Stimulated activated CD4-positive, alpha-beta T cell treated with anti-CD3 and anti-CD28 coated beads, Interleukin-12 subunit alpha, Interleukin-12 subunit beta, amount 100 ng/mL, for 48 hours (primary cell): ENCODE measurements around the gene TMPRSS6.
A peak's percentile ranks its signal among the peaks of the same experiment; 100 is the strongest.
"Not testable (repeated sequence)": the region's sequence is repeated elsewhere in the genome, so short reads cannot be mapped to it uniquely, and the experiment has no call there.

ENCODE experiments used
- DNase-seq, 3 donors: peaks; one replicate each; pipeline ENCODE4 v3.0.0-alpha.2; 2020; ENCODE audit warnings: low read depth in 2 of 3, low spot score in 1 of 3

Gene TMPRSS6

DNA sequence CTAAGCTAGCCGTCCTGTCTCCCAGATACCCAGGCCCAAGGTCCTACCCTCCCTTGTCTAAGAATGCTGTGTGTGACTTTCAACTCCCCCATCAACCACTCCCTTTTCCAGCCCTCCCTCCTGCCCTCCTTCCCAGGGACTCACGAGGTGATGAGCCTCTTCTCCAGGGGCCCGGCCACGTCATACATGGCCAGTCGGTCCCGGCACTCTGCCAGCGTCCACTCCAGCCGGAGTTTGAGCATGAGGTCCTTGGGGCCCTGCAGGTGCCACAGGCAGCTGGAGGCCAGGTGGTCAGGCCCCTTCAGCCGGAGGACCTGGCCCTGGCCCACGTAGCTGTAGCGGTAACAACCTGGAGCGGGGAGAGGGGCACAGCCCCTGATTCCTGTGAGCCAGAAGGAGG, 20.1 kb downstream of the TMPRSS6 start:
- DNase-seq = no peak

DNA sequence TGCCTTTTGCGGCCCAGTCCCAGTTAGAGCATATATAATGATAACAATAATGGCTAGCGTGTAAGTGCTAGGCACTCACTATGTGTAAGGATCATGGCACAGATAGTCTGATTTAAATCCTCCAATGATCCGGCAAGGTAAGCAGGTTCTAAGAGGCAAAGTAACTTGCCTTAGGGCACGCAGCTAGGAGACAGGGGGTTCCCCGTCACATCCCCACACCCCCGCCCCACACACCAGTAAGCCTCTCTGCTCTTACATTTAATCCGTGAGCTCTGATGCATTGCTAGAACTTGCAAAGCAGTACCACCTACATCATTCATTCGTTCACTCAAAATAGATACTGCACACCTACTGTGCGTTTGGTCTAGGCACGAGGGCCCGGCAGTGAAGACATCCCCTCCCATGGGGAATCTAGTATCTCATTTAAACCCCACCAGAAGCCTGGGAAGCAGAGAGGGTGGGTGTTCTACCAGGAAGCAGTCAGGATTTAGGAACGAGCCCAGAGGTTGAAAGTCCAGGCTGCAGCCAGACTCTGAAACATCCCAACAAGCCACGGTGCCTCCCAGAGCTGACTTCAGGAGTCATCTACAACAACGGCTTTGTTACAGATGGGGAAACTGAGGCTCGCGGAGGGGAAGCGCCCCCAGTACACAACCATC, 20.6 kb downstream of the TMPRSS6 start:
- DNase-seq = peak in 1 of 3 donors; percentile 17

DNA sequence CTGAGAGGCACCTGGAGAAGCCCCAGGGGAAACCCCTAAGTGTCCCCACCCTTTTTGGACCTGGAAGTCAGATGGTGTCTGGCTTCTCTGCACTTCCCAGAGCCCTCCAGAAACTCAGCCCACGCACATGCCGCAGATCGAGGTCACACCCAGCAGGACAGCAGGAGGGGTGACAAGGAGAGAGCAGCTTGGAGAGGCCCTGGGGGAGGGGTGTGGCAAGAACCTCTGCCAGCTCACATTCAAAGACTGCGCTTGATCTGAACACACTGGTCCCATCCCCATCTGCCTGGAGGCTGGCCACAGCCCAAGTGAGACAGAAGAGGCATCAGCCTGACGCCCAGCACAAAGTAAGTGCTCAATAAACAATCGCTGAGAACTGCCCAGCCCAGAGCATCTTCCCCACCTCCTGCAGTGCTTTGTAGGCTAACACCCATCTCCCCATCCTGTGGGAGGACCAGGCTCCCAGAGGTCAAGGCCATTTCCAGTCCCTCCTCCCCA, 21.4 kb downstream of the TMPRSS6 start:
- peak in 2 of 3 donors; percentile 31 to 38 for DNase-seq

DNA sequence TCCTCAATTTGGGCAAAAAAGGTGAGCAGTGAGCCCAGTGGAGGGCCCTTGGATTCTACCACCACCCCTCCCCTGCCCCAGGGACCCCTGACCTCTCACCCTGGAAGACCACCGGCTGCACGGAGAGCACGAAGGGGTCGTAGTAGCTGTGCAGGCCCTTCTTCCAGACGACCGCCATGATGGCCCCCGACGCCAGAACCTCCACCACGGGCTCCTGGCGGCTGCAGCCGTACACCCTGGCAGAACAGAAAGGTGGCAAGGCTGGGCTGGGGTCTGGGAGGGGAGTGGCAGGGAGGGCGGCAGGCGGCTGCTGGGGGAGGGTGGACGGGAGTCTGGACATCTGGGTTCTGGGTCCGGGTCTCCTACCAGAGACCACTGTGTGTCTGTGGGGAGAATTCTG, 23.3 kb downstream of the TMPRSS6 start:
- DNase-seq = no peak

DNA sequence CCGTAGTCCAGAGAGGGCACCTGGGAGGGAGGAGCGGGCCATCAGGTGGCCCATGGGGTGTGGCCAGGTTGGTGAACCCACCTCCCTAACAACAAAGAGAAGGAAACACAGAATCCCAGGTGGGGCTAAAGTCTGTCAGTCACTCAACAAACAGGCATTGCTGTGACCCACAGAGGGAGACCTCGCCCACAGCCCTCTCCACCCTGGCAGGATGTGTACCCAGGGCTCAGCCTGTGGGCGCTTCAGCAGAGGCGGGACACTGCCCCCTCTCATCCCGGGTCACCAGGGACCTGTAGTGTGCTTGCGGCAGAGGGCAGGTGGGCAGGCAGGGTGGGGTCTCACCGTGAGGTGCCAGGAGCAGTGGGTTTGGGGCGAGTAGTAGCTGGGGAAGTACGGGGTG, 25.1 kb downstream of the TMPRSS6 start:
- DNase-seq = no peak

DNA sequence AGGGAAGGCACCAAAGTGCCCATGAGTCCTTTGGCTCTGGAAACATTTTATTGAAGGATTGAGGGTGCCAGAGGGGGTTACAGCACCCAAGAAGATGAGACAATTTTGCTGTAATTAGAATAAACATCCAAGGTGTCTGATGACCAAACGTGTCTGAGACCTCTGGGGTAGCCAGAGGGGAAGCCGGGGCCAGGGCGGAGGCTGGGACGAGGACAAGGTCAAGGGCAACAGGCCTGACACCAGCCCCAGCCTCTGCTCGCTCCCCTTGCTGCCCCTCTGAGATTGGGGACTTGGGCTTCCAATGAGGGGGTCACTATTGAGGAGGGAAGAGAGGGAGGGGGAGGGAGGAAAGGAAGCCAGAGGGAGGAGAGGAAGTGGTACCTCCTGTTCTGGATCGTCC, 25.6 kb downstream of the TMPRSS6 start:
- no peak for DNase-seq

DNA sequence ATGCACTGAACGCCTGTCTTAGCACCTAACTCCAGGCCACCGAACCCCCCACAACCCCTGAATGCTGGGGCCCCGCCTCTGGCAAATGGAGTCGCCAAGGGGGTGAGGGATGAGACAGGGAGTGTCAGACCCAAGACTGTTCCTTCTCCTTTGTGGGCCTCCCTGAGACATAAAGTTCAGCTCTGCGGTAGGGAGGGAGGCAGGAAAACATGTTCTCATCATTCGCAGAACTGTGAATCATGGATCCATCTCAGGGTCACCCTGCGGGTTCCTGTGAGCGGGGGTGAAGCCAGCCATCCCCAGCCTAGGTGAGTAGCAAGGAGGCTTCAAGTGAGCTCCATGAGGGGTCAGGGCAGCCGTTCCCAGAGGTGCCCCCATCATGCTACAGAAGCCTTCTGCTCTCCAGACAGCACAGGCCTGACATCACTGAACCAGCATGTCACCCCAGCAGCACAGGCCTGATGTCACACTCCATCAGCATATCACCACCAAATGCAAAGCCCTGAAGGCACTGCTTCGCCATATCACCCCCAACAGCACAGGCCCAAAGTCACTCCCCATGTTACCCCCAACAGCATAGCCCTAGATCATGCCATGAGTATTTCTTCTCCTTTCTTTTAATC, 27.2 kb downstream of the TMPRSS6 start:
- DNase-seq = peak in 2 of 3 donors; percentile 39 to 45

DNA sequence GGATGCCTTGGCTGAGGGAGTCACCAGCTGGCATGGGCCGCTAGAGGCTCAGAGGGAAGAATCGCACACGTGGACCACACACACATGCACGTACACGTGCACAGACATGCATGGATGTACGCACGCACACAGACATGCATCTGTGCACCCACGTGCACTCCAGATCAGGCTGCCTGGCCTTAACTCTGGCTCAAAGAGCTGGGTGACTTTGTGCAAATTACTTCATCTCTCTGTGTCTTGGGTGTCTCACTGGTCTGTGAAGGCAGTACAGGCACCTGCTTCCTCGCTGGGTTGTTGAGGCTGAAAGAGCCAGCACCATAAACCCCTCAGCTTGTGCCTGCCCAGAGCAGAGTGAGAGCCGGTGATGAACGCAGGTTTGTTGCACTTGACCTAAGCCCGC, 28.7 kb downstream of the TMPRSS6 start:
- no peak for DNase-seq

DNA sequence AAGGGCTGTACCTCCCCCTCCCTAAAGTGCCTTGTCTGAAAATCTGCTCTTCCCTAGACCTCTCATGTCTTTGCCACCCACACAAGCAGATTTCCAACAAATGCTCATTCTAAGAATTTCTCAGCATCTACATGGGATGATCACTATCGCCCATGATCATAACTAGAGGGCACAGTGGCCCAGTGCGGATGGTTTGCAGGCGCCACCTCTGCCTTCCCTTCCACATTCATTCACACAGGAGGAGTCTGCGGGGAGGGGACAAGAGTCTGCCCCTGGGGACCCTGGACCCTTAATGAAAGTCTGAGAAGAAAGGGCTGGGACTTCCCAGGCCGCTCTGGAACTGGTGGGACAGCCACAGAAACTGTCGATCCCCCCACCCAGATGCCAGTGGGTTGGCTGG, 29.1 kb downstream of the TMPRSS6 start:
- peak in 1 of 3 donors; percentile 34 for DNase-seq

DNA sequence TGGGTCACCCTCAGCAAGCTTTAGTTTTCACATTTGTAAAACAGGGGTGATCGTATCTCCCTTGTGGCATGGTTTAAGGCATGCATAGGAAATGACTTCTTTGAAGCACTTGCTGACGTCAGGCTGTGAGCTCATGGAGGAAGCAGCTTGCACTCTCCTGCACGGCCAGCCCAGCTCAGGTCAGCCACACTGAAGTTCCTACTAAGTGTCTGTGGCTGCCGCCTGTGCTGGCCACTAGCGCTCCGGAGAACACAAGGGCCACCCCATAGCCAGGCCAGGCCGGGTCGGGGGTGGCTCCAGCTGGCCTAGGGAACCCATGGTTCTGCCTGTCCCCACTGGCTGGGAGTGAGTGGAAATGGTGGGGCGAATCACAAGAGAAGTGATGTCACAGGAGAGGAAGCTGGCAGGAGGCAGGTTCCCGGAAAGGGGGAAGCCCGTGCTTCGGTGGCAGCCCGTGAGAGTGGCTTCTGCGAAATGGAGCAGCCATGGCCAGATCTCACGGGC, 29.8 kb downstream of the TMPRSS6 start:
- peak; percentile 63 to 80 (median 63) for DNase-seq

DNA sequence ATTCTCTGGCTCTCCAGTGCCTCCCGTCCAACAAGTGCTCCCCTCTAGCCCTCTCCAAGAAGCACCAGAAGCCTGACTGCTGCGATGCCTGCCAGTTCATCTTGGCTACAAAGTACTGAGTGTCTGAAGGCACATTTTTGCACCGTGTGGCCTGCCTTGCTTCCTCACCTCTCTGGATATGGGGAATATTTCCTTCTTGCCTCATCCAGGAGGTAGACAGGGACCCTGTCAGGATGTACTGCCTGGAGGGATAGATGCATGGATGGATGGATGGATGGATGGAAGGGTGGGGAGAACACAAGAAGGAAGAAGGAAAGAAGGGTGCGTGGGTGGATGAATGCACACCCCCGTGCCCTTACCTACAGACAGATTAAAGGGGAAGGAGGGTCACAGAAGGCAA, 30.4 kb downstream of the TMPRSS6 start:
- DNase-seq = peak in 1 of 3 donors; percentile 12

DNA sequence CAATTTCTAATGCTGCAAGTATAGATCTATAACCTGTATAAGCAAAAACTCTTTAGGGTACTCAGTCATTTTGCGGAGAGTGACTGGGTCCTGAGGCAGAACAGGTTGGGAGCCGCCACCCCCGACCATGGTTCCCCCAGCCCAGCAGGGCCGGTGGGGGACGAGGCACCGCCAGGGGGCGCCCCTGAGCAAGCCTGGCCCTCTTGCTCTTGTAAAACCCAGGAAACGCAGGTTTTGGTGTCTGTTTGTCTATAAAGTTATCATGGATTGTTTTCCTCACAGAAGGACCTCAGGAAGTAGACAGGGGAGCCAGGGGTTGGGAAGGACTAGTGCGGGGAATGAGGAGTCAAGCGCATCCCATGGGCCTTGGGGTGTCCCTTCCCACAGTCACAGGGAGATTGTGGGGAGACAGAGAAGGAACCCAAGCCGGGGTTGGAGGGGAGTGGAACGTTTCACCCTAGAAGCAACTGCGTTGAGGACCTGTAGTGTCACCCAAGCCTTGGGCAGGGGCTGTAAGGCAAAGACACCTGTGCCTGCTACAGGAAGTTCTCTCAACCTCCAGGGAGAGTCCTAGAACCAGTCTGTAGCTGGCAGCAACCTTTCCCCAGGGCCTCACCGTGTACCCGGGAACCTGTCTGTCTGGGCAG, 31.6 kb downstream of the TMPRSS6 start:
- DNase-seq = peak; percentile 74 to 93 (median 83)

DNA sequence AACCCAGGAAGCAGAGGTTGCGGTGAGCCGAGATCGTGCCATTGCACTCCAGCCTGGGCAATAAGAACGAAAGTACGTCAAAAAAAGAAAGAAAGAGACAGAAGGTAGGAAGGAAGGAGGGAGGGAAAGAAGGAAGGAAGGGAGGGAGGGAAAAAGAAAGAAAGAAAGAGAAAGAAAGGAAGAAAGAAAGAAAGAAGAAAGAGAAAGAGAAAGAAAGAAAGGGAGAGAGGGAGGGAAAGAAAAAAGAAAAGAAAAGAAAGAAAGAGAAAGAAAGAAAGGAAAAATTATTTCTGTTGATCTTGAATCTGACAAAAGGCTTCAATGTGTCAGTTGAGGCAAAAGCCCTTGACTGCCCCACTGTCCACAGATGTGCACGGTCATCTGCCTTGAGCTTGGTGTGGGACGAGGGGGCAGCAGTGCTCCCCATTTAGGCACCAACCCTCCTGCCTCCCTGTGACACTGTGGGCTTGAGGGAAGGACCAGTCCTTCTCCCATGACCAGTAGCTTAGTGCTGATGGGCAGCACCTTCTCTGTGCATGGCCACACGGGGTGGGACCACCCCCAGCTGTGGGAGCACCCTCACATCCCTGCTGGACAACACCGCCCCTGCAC, 33.6 kb downstream of the TMPRSS6 start:
- DNase-seq = no peak

DNA sequence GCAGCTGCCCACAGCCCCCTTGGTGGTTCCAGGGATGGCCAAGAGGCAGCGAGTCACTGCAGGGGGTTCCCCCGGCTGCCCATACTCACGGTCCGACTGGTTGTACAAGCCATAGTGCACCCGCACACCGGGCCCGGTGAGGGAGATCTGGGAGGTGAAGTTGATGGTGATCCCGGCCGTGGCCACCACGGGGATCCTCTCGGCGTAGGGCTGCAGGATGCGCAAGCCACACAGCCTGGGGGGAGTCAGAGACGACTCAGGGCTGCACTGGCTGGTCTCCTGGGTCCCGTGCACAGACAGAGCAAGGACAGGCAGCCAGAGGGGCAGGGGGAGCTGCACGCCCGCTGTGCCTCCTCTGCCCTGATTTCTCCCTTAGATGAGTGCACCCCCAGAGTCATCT, 34.5 kb downstream of the TMPRSS6 start:
- no peak for DNase-seq

DNA sequence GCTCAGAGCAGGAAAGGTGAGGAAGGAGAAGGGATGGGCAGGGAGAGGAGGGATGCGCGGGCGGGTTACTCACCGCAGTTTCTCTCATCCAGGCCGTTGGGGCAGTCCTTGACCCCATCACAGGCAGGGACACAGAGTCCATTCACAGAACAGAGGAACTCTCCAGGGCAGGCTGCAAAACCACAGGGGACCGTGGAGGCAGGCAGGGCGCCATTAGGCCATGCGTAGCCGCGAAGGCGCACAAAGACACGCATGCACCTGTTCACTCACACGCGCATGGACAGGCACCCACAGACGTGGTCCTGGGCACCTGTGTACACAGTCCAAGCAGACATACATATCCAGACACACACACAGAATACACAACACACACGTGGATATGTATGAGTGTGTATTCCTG, 35.0 kb downstream of the TMPRSS6 start:
- DNase-seq = no peak

DNA sequence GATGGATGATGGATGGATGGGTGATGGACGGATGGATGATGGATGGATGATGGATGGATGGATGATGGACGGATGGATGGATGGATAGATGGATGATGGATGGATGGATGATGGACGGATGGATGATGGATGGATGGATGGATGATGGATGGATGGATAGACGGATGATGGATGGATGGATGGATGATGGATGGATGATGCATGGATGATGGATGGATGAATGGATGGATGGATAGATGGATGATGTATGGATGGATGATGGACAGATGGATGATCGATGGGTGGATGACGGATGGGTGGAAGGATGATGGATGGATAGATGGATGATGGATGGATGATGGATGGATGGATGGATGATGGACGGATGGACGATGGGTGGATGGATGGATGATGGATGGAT, 36.8 kb downstream of the TMPRSS6 start:
- DNase-seq = no peak

DNA sequence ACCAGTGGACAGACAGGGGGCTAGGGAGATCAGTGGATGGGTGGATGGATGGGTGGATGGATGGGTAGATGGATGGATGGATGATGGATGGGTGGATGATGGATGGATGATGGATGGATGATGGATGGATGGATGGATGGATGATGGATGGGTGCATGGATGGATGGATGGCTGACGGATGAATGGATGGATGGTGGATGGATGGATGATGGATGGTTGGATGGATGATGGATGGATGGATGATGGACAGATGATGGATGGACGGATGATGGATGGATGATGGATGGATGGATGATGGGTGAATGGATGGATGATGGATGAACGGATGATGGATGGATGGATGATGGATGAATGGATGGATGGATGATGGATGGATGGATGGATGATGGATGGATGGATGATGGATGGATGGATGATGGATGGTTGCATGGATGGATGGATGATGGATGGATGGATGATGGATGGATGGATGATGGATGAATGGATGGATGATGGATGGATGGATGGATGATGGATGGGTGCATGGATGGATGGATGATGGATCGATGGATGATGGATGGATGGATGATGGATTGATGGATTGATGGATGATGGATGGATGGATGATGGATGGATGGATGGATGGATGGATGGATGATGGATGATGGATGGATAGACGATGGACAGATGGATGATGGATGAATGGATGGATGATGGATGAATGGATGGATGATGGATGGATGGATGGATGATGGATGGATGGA, 37.5 kb downstream of the TMPRSS6 start:
- DNase-seq = not testable (repeated sequence)

DNA sequence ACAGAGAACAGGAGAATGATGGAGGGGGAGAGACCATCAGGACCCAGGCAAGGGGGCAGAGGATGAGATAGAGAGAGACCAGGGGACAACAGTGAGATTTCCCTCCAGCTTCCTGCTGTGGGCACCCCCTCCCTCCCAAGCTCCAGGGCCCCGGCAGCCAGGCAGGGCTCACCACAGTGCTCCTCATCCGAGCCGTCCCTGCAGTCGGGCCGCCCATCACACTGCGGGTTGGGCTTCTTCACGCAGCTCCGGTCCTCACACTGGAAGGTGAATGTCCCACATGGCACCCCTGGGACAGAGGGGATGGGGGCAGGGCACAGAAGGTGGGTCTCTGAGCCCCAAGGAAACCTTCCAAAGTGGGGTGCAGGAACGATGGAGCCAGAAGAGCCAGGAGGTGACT, 38.8 kb downstream of the TMPRSS6 start:
- DNase-seq = no peak

DNA sequence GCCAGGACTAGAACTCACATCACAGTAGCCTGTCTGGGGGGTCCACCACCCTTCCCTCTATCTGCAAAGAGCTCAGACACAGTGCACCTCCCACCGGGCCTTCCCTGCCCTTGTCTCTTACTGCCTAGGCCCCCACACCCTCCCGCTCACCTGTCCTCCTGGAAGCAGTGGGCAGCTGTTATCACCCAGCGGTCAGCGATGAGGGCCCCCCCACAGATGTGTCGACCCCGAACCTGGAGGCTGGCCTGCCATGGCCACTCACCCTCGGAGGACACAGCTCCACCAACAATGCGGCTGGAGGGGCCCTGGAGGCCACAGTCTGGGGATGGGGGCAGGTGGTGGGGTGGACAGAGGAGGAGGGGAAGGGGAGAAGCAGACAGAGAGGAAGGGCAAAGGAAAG, 39.2 kb downstream of the TMPRSS6 start:
- no peak for DNase-seq

DNA sequence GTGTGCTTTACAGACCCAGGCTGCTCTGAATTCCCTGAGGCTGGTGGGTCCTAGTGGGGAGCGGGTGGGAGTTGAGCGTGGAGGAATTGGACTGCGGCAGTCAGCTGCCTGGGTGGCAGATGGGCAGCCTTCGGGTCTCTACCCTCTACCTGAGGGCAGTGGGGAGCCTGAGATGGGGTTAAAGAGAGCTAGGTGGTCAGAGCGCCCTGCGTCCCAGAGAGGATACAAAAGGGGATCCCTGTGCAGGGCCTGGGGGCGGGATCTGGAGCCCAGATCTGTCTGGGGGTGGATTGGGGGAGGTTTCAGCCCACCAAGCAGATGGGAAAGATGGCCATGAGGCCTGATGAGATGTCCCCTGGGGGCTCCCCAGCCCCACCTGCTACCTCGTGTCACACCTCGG, 39.8 kb downstream of the TMPRSS6 start:
- DNase-seq = no peak

DNA sequence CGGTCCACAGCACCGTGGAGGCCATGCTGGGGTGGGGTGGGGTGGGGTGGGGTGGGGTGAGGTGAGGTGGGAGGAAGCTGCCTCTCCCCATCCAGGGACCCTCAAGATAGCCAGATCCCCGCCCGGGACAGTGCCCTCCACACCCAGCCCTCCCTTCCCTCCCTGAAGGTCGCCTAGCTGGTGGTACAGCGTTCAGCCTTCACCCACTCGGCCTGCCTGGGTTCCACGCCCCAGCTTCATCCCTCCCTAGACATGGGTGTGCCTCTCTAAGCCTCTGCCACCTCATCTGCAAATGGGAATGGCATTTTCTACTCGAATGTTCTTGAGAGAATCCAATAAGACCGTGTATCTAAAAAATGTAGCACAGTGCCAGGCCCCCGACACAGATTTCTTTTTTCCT, 40.2 kb downstream of the TMPRSS6 start:
- DNase-seq = no peak
